COLO668 (cell line): ENCODE results near the gene HPGDS.
A peak's percentile ranks its signal among the peaks of the same experiment; 100 is the strongest.
"Not testable (repeated sequence)": the region's sequence is repeated elsewhere in the genome, so short reads cannot be mapped to it uniquely, and the experiment has no call there.

Source experiments
- DNase-seq: peaks from one replicate; lab custom pipeline; 2025; ENCODE audit not compliant: unreplicated experiment; lab: John Stamatoyannopoulos, UW

Gene HPGDS

DNA sequence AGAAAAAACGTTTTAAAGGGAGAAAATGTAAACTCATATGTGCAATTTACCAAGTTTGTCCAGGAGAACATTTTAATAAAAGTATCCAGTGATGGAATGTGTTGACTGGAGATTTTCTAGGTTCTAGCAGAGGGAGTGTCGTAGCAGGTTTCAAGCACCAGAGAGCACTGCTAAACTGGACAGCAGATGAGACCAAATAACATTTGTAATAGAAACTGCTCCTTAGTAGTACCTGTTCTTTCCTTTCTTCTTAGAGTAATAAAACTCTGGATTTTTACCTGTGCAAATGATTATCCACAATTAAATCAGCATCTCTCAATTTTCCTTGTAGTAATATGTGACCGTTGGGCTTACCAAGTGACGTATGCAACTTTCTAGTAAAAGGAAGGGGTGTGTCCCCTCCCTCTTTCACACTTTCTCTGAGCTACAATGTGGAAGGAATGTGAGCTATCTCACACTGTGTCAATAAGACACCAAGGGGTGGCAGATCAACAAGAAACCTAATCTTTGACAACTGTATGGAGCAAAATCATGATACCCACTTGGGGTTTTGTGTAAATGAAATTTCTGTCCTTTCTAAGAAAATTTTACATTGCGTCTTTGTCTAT lies 9.5 kb downstream of the HPGDS start:
- DNase-seq, result no peak

DNA sequence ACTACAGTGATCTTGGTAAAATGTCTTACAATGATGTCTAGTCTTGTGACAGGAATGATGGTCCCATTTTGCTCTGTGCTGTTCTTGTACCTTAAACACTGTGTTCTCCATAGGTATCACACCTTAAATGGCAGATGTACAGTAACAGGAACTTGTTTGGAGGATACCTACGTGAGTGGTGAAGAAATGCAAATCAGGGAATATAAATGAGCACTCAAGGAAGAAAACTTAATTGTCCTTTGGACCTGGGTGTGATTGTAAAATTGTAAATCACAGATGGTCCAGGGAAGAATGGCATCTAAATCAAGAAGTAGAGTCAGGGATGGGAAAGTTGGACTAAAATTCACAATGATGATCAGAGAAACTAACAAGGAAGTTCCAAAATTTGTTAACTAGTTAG lies 12.7 kb downstream of the HPGDS start:
- no peak for DNase-seq

DNA sequence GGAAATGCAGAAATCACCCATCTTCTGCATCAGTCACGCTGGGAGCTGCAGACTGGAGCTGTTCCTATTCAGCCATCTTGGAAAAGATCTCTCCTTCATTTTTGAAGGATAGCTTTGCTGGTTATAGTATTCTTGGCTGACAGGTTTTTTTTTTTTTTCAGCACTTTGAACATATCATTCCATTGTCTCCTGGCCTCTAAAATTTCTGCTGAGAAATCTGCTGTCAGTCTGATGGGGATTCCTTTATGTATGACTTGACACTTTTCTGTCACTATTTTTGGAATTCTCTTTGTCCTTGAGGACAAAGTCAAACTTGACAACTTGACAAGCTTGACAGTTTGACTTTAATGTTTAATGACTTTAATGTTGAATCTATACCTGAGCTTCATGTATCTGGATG lies 16.8 kb downstream of the HPGDS start:
- DNase-seq, result no peak

DNA sequence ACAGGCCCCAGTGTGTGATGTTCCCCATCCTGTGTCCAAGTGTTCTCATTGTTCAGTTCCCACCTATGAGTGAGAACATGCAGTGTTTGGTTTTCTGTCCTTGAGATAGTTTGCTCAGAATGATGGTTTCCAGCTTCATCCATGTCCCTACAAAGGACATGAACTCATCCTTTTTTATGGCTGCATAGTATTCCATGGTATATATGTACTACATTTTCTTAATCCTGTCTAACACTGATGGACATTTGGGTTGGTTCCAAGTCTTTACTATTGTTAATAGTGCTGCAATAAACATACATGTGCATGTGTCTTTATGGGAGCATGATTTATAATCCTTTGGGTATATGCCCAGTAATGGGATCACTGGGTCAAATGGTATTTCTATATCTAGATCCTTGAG lies 22.7 kb downstream of the HPGDS start:
- not testable (repeated sequence) for DNase-seq

DNA sequence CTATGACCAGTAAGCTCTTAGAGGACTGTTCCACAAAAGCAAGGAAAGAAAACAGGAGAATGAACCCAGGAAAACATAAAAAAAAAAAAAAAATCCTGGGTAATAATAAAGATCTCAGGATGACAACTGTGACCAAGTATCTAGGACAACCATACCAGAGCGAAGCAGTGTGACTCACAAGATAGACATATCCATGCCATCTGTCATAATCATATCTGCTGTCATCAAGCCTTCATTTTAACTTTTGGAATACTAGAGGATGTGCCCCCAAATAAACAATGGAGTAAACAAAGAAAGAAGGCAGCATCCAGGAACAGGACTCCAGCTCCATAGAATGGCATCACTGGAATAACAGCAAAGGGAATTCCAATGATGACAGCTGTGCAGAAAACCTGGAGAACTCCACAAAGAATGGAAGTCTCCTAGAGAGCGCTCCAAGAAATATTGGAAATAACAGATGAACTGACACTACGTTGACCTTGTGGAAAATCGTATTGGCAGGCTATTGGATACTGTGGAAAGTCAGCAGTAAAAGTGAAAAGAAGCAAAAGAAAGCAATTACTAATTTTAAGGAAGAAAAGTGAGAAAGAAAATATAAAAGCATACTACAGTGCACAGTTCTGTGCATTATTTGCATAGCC lies 35.3 kb downstream of the HPGDS start:
- no peak for DNase-seq

DNA sequence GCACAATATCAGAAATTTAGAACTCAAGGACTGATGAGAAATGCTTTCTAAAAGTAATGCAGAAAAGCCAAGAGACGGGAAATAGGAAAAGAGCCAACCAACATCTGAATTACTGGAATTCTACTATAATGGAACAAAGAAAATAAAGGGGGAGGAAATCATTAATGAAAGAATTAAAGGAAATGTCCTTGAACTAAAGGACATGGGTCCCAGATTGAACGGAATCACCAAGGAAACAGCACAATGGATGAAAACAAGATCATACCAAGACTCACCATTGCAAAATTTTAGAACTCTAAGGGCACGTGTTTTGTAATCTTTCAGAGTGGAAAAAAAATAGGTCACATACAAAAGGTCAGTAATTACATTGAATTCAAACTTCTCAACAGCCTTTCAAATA lies 35.9 kb downstream of the HPGDS start:
- DNase-seq, result no peak

DNA sequence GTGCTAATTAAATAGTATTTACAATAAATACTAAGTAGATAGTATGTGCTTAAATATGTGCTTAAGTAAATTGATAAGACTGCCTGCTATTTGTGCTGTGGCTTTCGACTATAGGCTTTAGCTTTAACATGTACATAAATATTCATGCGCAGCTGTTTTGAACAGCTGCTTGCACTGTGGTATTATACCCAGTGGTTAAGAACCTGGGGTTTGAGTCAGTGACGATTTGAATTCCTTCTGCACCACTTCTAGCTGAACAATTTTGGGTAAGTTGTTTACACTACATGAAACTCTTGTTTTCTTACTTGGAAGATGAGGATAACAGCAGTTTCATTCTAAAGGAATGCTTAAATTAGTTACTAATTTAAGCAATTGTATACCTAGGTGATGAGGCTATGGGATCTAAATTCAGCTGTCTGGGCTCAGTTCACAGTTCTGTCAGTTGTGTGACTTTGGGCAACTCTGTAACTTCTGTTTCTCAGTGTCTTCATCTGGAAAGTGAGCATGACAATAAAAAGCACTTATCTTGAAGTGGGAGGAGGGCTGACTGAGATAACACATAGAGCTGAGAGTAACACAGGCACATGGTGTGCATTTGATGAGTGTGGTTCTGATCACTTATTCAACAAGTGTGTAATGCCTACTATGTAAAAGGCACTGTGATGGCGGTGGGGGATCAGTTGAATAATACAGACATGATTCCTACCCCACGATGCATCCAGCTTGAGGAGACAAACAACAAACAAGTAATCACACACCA lies 37.0 kb downstream of the HPGDS start:
- no peak for DNase-seq

DNA sequence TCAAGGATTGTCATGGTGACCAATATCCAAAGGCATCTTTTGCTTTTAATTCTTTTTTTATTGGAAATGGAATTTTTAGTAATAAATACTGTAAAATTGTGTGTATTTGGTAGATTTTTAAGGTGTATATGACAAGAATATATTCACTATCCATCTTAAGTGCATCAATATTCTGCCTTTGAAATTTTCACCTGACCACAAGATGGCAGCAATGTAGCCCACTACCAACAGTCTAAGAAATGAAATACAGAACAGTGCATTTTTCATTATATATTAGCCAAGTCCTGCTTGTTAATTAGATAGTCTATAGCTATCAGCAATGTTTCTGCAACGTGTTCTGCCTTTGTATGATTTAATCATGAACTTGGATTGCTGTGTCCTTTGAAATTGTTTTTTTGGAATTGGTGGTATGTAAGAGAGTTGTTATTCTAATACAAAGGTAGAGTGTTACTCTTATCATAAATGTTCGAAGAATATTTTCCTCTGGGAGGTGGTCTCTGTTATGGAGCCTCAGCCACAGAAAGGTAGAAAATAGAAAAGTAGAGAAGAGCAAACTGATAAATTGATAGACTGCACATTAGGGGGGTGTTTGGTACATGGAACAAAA lies 38.2 kb downstream of the HPGDS start:
- peak; percentile 7 for DNase-seq

DNA sequence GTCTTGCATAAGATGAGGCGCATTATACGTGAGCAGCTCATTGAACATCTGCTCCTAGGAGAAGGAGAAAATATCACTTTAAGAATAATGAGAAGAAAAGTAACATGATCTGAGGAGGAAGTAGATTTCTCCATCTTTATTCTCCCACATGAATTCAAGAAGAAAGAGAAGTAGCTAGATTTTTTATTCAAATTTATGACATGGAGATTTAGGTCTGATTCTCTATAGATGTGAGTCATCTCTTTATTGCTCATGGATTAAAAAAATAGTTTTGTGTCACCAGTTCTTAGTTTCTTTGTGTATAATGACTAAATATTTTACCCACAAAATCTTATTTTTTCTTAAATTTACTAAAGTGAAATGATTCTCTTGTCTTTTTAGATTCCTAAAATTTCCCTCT lies 40.4 kb downstream of the HPGDS start:
- no peak for DNase-seq

DNA sequence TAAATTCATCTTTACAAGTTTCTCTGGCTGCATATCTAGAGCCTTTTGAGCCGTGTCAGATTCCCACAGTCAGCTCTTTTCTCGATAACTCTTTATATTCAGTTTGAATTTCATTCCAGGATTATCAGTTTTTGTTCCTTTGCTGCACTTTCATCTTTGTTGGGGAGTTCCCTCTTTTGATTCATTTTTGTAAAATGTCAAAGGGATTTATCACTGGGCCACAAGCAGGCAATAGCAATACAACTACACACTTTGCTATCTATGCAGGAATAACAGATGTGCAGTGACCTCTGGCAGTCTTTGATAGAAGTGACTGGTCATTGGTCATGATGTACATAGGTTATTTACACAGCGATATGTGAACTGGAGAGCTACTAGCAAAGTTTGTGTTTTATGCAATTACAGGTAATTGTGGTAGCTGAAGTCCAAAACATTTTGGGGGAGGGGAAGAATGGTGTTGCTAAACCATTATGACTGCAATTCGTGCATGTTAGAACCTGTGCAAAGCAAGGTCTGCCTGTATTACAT lies 43.8 kb downstream of the HPGDS start:
- no peak for DNase-seq

DNA sequence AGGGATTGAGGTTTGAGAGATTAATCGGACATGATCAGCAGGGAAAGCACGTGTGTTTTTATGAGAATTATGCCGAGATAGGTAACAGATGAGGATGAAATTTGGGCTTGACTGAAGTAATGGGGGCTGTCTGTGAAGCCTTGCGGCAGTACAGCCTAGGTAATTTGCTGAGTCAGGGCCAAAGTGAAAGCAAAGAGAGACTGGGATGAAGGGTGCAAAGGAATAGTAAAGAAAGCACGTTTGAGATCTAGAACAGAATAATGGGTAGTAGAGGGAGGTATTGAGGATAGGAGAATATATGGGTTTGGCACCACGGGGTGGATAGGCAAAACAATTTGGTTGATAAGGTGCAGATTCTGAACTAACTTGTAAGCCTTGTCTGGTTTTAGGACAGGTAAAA lies 47.2 kb downstream of the HPGDS start:
- not testable (repeated sequence) for DNase-seq

DNA sequence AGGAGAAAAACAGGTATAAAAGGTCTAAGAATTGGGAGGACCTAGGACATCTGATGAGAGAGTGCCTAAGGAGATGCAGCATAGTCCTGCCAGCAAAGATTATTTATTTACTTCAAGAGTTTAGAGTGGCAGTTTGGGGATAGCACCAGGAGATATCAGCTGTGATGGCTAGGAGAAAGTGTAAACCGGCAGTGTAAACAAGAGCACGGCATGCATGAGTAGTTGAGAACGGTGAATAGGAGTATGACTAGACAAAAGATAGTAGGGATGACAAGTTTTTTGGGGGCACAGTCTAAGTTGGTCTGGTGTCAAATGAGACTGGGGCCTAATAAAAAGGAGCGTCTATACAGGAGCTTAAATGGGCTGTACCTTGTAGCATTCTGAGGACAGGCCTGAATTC lies 48.7 kb downstream of the HPGDS start:
- not testable (repeated sequence) for DNase-seq

DNA sequence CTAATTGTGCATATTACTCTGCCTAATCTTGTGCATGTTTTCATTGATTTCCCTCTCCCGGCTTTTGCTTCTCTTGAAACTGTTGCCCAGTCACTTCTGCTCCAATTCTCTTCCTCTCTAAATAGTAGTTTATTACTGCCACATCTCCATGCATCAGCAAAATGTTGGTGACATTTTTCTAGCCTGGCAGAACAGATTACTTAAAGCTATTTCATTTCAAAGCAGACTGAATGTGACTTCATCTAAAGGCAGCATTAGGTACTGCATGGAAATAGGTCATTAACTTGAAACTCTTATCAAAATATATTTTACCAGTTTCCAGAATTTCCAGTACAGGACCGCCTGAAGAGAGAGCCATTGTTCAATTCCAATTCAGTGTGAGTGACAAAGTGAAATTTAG lies 52.4 kb downstream of the HPGDS start:
- DNase-seq, result no peak

DNA sequence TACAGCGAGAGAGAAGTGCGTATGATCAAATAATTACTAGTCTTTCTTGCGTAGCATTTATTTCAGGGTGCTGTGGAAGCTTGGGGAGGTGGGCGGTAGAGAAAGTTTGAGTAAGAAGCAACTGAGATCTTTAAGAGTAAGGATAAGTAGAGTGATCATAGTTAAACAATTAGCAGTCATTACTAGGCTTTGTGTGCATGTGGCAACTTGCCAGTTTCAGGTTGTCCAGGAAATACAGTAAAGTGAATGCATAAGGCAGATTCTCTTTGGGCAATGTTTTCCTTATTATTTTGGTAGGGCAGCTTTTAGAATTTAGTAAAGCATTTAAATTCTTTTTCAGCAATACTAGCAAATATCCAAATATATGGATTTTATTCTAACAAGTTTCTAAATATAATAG lies 57.0 kb downstream of the HPGDS start:
- no peak for DNase-seq

DNA sequence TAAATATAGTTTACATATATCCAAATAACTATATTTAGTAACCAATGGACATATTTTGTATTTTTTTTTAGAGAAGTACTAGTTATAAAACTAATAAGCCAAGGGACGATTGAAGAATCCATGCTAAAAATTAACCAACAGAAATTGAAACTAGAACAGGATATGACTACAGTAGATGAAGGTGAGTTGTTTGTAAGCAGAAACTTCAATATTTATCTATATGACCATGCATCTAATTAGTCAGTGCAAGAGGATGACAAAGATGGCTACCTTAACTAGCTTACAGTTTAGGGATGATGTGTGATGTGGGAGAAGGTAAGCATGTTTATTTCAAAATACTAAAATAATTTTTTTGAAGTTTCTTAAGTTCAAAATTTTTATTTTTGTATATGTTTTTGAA lies 57.7 kb downstream of the HPGDS start:
- no peak for DNase-seq

DNA sequence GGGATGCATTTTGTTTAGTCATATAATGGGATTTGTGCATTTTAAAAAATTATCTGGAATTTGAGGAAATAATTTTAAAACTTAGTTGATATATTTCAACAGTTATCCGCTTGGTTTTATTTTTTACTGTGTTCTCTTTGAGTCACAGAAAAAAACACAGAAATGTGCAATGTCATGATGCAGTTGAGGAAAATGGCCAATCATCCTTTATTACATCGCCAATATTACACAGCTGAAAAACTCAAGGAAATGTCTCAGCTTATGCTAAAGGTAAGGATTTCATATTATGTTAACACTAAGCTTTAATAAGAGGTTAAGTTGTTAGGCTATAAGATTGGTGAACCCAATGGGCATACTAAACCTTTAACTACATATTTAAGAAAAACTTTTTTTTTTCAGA lies 63.9 kb downstream of the HPGDS start:
- DNase-seq, result no peak

DNA sequence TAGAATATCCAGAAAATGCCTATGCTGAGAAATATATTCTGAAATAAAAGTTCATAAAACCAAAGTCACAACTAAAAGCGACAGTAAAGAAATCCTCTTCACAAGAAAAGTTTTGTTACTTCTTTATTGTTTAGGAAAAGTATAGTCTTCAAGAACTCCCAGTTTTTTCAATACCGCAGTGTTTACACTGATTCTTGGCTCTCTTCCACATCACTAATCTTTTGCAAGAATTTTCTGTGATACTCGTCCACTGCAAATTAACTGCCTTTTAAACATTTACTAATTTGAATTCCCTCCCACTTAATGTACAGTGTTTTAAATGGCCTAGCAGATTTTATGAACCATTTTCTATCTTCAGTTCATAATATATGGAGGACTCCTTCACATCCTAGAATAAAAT lies 65.1 kb downstream of the HPGDS start:
- no peak for DNase-seq

DNA sequence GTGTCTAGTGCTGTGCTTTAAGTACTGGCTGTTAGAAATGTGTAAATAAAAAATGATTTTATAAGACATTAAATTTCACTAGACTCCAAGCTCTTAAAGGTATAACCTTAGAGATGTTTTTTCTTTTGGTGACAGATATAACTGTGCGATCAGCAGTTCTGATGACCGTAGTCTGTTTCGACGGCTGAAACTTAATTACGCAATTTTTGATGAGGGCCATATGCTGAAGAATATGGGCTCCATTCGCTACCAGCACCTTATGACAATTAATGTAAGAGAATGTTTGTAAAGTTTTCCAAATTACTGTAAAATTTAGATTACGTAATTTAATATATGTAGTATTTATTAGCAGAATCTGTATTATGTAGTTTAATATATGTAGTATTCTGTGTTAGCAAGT lies 66.4 kb downstream of the HPGDS start:
- no peak for DNase-seq

DNA sequence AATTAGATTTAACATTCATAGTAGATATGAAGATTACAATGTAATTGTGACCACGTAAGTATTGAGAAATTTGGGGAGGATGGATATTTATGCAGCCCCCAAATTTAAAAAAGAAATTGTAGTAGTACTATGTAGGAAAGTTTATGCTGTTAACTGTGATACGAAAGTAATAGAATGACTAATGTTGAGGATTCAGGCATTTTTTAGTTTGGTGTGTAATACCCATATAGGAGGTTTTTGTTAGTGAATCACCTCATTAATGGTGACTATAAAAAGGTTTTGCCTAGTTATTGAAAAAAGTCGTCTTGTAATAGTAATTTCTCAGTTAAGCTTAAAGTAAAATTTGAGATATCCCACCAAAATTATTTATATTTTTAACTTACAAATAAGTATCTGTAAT lies 67.7 kb downstream of the HPGDS start:
- DNase-seq, result no peak

DNA sequence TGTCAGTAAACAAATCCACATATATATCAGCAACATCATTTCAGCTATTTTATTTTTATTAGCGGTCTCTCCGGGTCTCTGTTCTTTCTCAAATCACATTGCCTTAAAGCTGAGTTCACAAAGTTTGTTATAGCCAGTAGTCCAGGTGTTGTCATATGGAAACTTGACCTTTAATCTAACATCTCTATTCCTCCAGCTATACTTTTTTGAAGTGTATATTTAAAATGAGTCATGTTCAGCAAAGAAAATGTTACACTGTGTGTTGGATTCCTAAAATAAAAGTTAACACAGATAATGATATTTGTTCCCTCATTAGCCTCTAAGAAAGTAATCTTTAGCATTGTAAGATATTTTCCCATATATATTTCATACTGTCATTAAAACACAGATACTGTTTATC lies 71.4 kb downstream of the HPGDS start:
- DNase-seq, result no peak

DNA sequence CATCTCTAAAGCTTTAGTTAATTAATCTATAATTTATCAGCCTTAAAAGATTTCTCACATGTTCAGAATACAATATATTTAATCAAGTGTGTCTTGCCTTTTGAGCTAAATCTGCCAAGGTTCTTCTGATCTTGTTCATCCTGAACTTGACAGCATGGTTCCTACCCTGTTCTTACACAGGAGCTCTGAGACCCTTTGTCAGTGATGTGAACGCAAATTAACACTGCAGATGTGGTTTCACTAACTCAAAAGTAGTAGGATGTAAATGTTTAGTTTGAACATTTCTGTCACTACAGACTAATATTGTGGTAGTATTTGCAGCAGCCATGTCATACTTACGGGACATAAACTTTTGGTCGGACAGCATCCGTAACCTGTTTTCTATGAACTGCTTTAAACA lies 75.6 kb downstream of the HPGDS start:
- DNase-seq, result no peak
